PC-9 (cell line): ENCODE measurements around the gene SORBS1.

Source experiments
- CTCF ChIP-seq: fragments of 200-600 bp; sonication (generic); conservative IDR thresholded peaks from 2 replicates; pipeline ENCODE4 v1.6.1; 2017; ENCODE audit warnings: mixed run types, antibody characterized with exemption, mild to moderate bottlenecking, moderate library complexity
- EZH2 ChIP-seq: fragments of 200-600 bp; sonication (generic); IDR thresholded peaks from 2 replicates; pipeline ENCODE4 v1.8.0; 2017; ENCODE audit warnings: antibody characterized with exemption, low read depth

- TF ChIP-seq CTCF: no peak
- no peak for TF ChIP-seq EZH2
Observed at GRCh38 chr10:95391164-95391563, 170.0 kb downstream of the SORBS1 start.
